ENCODE measurements around the gene UGT2B28.
"Not testable (repeated sequence)": the region's sequence is repeated elsewhere in the genome, so short reads cannot be mapped to it uniquely, and the experiment has no call there.

DNA sequence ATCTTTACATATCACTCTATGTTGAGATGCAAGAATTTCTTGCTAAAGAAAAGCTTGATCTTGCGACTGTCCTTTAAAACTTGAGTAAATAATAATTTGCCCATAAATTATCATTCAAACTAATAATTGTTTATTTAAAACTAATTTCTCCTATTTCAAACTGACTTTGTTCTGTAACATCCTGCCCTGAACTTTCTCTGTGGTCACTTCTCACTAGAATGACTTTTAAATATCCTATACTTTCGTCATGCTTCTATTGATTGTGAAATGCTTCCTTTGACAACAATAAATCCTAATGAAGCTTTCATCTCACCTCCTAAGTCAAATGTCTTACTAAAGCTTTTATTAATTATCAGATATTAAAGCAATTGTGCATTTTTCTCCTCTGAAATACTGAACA, 38.5 kb upstream of the UGT2B28 start:
- not testable (repeated sequence) for TF ChIP-seq CTCF, EP300, POLR2A (IDR thresholded peaks at IDR 0.05)

Measured in tibial nerve (tissue), 4 donors.